Measurements from ENCODE around the gene FASN. TPM values are rescaled to one million over a fixed set of nuclear protein-coding genes. Genes with fewer than 3 reads are reported as not detected.

Gene FASN
- polyA plus RNA-seq, 1 of the 3 experiments (the other 2 are of a cell fraction): 55.1 TPM

GRCh38 chr17:82101301-82101715 lies 3.3 kb upstream of the FASN start (continued):
- TF ChIP-seq NFIC (IDR thresholded peaks at IDR 0.05; ENCODE audit: borderline replicate concordance): no peak
- peak; percentile 78; the same call in 1 of the 2 replicates for TF ChIP-seq FOXJ3 (CRISPR knock-in tag; IDR thresholded peaks at IDR 0.05)

DNA sequence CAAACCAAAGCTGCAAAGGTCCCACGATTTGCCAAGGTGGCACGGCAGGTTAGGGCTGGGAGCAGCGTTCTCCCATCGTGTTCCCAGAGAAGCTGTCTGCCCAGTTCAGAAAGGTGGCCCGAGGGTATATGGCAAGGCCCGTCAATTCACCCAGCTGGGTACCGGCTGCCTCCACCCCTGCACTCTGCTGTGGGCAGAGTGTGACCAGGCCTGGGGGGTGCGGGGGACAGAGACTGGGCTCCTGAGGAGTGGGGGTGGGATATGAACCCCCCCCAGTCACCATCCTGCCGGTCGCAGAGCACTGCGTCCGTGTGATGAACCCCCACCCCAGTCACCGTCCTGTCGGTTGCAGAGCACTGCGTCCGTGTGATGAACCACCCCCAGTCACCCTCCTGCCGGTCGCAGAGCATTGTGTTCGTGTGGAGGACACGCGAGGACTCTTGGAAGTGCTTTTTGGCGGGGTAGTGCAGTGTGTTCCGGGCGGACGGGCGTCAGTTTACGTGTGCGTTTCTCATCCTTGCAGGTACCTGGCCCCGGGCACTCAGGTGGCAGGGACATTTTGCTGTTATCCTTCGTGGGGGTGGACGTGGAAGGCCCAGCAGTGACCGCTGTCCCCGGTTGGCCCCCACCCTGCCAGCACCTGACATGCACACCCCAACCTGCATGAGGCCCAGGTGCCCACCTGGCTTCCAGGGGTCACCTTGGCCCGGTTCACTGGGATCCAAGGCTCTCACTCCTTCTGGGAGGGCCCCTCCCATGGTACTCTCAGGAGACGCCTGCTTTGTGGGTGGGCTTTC lies 2.7 kb upstream of the FASN start:
- WGBS (ENCODE audit: low lambda C conversion rate): 92% methylated on average over 32 of the region's 35 CpGs
- Histone ChIP-seq H3K36me3 (replicated peaks in 1 of 2; ENCODE audit: control insufficient read depth in 1 of 2, insufficient read depth in 2 of 2, low read length in 1 of 2) (peaks cover 5 to 8% of the 10 kb centered on the region in 2 experiments), H3K9ac (no peak overlapping the region), H3K4me3 (ENCODE audit: low read depth in 2 of 2, low read length in 1 of 2) (no peak overlapping the region), H3K4me1 (ENCODE audit: control insufficient read depth in 1 of 2, insufficient read depth in 2 of 2, low read depth in 1 of 2, low read length in 1 of 2) (peaks cover 22 to 76% of the 10 kb centered on the region in 2 experiments), H3F3A (replicated peaks; ENCODE audit: insufficient read depth) (peaks cover 12% of the 10 kb centered on the region), H3K27ac (ENCODE audit: low read depth in 2 of 2, low read length in 1 of 2) (peak overlapping the region in 1 of 2 experiments; percentile 99; a peak in 2 of 4 replicates), H2AFZ (ENCODE audit: low read depth) (no peak overlapping the region), H3K79me2 (ENCODE audit: insufficient read depth) (peaks cover 26% of the 10 kb centered on the region), H3K9me3 (no peaks in the 10 kb centered on the region), H3K4me2 (no peak overlapping the region), H3K9me2 (no peaks in the 10 kb centered on the region), H4K20me1 (ENCODE audit: insufficient read depth) (peaks cover 15% of the 10 kb centered on the region), H3K27me3 (ENCODE audit: insufficient read depth) (no peaks in the 10 kb centered on the region)
- POLR2A ChIA-PET: interaction anchor here (1.1 to 1.2 kb wide), 2 partner anchors 21 to 42 kb away, joined by 3 read pairs; no protein-coding TSS in a partner anchor
- TF ChIP-seq, protein P1, sequence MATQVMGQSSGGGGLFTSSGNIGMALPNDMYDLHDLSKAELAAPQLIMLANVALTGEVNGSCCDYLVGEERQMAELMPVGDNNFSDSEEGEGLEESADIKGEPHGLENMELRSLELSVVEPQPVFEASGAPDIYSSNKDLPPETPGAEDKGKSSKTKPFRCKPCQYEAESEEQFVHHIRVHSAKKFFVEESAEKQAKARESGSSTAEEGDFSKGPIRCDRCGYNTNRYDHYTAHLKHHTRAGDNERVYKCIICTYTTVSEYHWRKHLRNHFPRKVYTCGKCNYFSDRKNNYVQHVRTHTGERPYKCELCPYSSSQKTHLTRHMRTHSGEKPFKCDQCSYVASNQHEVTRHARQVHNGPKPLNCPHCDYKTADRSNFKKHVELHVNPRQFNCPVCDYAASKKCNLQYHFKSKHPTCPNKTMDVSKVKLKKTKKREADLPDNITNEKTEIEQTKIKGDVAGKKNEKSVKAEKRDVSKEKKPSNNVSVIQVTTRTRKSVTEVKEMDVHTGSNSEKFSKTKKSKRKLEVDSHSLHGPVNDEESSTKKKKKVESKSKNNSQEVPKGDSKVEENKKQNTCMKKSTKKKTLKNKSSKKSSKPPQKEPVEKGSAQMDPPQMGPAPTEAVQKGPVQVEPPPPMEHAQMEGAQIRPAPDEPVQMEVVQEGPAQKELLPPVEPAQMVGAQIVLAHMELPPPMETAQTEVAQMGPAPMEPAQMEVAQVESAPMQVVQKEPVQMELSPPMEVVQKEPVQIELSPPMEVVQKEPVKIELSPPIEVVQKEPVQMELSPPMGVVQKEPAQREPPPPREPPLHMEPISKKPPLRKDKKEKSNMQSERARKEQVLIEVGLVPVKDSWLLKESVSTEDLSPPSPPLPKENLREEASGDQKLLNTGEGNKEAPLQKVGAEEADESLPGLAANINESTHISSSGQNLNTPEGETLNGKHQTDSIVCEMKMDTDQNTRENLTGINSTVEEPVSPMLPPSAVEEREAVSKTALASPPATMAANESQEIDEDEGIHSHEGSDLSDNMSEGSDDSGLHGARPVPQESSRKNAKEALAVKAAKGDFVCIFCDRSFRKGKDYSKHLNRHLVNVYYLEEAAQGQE (IDR thresholded peaks at IDR 0.05; ENCODE audit: low read depth, low read length): no peak
- TF ChIP-seq USF2 (IDR thresholded peaks at IDR 0.05; ENCODE audit: borderline replicate concordance, low read depth, low read length) (no peak), GATA2 (CRISPR knock-in tag; IDR thresholded peaks at IDR 0.05) (no peak), JUND (IDR thresholded peaks at IDR 0.05) (no peak), FOXJ3 (CRISPR knock-in tag; IDR thresholded peaks at IDR 0.05) (no peak)
- TF ChIP-seq, protein P2, sequence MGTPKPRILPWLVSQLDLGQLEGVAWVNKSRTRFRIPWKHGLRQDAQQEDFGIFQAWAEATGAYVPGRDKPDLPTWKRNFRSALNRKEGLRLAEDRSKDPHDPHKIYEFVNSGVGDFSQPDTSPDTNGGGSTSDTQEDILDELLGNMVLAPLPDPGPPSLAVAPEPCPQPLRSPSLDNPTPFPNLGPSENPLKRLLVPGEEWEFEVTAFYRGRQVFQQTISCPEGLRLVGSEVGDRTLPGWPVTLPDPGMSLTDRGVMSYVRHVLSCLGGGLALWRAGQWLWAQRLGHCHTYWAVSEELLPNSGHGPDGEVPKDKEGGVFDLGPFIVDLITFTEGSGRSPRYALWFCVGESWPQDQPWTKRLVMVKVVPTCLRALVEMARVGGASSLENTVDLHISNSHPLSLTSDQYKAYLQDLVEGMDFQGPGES (IDR thresholded peaks at IDR 0.05; ENCODE audit: low read depth, low read length): no peak
- CTCF ChIA-PET: interaction anchor here (0.6 to 3.7 kb wide), 4 partner anchors 53 to 141 kb away, joined by 3 to 21 read pairs (median 6); no protein-coding TSS in a partner anchor
- no peak for DNase-seq
